GM19023 (cell line): ENCODE measurements around the gene FAM241B.

Source experiments
- ATAC-seq: cut with Tn5 transposase; IDR thresholded peaks from one replicate; pipeline ENCODE4 v1.9.1; 2021; ENCODE audit warnings: mild to moderate bottlenecking, moderate library complexity; ENCODE audit not compliant: unreplicated experiment

Gene FAM241B

DNA sequence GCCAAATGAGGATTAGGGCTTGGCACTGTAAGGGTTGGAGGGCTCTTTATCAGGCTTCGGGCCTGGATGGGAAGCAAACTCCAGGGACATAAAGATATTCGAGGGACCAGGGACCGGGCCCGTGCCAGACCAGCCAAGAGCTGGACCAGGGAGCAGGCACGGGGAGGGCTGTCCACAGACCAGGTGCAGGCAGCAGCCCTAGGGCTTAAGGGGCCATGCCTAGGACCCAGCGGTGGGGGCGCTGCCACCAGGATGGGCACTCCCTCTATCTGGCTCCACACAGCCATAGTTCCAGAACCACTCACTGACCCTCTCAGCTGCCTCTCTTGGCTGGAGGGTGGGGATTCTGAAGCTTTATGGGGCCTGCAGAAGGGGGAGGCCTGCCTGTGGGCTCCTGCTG is 32.9 kb downstream of the FAM241B start:
- no peak for ATAC-seq

DNA sequence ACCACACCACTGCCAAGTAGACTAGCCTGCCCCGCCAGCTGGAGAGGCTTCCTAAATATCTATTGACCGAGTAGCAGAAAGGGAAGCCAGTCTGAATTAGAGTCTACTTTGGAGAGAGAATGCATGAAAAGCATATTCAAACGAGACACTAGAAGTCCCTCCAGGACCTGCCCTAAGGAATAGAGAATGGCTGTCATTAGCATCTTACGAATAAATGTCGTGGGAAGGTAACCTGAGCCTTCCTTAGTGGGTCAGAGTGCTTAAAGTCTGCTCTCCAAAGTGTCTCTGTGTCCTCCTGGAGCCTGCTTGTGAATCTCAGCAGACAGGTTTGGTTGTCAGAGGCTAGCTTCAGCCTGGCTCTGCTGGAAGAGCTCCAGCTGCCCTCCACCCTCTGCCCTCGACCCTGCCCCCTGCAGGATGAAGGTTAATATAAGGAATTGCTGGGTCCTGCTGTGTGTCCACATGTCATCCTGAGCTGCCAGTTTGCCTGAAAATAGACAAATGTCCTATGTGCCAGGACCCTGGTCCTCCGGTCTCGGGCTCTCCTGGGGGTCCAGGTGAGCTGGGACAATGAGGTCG is 33.4 kb downstream of the FAM241B start:
- ATAC-seq = no peak

DNA sequence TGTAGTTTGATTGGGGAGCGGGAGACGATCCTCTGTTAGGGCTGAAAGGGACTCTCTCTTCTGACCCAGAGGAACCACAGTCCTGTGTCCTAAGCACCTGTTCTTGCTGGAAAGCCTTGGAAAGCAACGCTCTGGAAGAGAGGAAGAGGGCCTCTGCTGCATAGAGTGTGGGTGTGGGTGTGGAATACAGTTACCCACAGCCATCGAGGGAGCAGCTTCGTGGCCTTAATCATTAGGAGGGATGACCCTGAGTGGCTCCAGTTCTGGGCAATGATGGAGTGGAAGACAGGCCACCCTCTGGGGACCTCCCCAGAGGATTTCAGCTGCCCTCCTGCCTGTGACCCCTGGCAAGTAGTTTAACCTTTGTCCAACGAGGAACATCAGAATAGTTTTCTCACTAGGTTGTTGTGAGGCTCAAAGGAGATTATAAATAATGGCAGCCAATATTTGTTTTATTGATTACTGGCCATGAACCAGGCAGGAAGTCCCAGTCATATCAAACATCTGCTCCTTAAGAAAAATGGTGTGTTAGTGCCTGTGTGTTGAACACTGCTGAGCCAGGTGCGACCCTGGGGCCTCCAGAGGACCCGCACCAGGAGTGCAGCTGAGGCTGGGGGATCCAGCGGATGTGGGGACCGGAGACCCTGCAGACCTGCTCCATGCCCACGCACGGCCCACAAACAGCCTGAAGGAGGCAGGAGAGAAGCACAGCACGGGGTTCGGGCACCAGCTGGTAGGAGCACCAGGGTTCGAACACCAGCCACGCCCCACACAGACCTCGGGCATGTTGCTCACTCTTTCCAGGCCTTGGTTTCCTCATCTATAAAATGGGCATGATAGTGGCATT is 35.6 kb downstream of the FAM241B start:
- no peak for ATAC-seq

DNA sequence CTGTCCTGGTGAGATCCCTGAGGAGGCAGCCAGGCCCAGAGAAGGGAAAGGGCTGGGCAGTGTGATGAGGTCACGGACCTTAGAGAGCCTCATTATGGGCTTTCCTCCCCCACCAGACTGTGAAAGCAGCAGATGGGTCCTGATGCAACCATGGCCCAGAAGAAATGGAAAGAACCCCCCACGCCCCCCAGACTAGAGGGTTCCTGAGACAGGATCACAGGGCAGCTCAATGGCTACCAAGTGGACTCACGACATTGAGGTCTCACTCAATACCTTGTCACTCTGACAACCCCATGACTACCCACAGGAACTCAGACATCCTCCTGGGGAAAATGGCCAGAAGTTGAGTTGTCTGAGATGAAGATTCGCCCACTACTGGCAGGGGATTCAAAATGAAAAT is 36.7 kb downstream of the FAM241B start:
- no peak for ATAC-seq

- ATAC-seq = no peak
Observed at GRCh38 chr10:69668721-69669120, 38.7 kb downstream of the FAM241B start.

GRCh38 chr10:69669409-69669808 is 39.4 kb downstream of the FAM241B start:
- ATAC-seq = no peak

GRCh38 chr10:69673521-69673920 is 43.5 kb downstream of the FAM241B start:
- no peak for ATAC-seq

- ATAC-seq = no peak
Observed at GRCh38 chr10:69674786-69675185, 44.7 kb downstream of the FAM241B start.

DNA sequence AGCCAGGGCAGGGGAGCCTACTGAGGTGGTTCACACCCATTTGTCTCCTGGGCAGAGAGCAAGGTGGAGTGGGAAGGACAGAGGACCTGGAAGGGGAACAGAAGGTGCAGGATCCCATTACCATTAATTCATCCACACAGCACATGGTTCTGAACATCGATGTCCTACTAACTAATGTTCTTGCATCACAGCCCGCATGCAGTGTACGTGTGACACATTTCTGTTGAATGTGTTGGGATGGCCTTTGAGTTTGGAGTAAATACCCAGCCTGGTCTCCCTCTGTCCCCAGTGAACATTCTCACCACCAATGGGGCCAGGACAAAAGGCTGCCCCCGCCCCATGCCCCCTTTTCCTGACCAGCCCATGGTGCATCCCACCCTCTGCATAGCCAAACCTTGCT is 46.3 kb downstream of the FAM241B start:
- ATAC-seq = no peak

DNA sequence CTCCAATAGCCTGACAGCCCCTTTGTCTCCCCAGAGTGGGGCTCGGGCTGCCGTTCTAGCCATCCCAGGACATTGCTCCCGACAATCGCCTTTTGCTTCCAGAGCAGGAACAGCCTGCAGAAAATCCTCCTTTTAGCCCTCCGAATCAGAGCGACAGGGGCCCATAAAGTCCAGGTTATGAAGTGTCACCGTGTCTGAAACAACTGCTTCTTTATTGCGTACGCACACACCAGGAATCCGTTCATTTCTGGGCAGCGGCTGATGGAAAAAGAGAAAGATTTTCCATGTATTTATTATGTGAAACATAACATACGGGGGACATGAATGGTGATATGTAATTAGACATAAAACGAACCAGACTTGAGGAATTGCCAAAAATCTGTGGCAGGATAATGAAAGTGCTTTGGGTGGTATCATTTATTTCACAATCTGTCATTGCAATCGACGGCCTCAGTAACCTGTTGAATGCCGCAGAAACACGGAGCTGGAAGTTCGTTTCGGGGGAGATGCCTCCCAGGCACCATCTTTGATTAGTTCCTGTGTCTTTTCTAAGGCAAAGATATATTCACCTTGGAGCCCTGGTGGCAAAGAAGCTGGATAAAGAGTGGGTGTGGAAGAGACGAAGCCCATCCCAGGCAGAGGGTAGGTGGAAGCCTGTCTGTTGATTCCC is 48.1 kb downstream of the FAM241B start:
- no peak for ATAC-seq

DNA sequence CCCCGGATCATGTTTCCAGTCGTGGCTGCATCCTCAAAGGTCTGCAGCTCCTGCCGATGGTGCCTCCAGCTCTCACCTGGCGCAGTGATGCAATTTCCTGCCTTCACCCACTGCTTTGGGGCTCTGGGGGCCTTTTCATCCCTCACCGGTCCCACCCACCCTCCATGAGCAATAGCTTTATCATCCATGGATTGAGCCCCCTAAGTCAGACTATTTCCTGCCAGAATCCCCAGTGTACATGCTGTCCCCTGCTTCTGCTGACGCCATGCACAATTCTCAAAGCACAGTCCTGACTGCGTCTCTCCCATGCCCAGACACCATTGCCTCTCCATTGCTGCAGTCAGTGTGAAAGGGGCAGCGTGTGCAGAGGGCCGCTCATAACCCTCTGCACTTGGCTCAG is 49.7 kb downstream of the FAM241B start:
- no peak for ATAC-seq

- ATAC-seq = no peak
Observed at GRCh38 chr10:69680610-69681009, 50.6 kb downstream of the FAM241B start.

DNA sequence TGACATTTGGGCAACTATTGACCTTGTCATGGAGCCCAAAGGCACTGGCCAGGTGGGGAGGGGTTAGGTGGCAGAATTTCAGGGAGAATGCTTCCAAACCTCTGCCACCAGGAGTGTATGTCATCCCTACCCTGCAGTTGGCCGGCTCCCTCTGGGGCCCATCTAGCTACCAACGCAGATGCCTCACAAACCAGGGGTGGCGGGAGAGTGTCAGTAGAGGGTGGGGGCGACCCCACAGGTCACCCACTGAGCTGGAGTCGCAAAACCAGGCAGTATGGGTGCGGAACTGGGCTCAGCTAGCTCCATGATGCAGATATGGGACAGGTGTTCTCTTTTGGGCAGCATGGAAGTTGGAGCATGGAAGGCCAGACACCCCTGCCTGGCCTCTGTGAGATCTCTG is 51.4 kb downstream of the FAM241B start:
- ATAC-seq = no peak

- no peak for ATAC-seq
Observed at GRCh38 chr10:69682955-69683474, 53.0 kb downstream of the FAM241B start.
